Sigmoid colon (tissue), 4 donors: ENCODE results near the gene ZC2HC1B.

Experiments
- EP300 ChIP-seq, 4 donors: sonication (generic); formaldehyde crosslinking; IDR thresholded peaks; one replicate each; pipeline ENCODE4 v1.6.1; 2017; ENCODE audit warnings: antibody characterized with exemption in 4 of 4
- POLR2A ChIP-seq, 2 donors: fragments of 450-650 bp; IDR thresholded peaks; one replicate each; pipeline ENCODE4 v1.6.1; 2016; ENCODE audit warnings: antibody characterized with exemption in 2 of 2, mild to moderate bottlenecking in 2 of 2, moderate library complexity in 2 of 2
- POLR2AphosphoS5 ChIP-seq, 4 donors: sonication (generic); formaldehyde crosslinking; IDR thresholded peaks; one replicate each; pipeline ENCODE4 v1.6.1; 2017; ENCODE audit warnings: antibody characterized with exemption in 4 of 4
- TF ChIP-seq, protein P1 (sequence below), 4 experiments: fragments of 450-650 bp in 3 of 4; fragments of 200-600 bp in 1 of 4; IDR thresholded peaks; one replicate each; pipeline ENCODE4 v1.5.1; 2016 to 2019; ENCODE audit warnings: antibody characterized with exemption in 4 of 4, mild to moderate bottlenecking in 3 of 4, moderate library complexity in 2 of 4

DNA sequence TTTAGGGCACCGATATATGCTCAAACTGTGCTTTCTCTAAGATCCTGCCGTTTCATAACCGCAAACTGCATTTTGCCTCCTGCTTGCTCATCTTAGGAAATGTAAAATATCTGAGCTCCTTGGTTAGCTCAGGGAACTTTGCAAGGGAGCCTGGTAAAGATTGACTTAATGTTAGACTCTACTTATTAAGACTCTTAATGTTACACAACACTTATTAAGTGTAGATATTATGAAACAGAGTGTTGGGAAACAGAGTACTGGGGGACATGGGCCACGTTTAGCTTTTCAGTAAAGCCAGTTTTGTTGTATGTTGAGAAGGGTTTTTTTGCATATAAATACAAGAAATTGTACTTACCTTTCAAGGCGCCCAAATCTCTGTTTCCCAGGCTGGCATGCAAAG is 19.2 kb upstream of the ZC2HC1B start:
- TF ChIP-seq POLR2AphosphoS5 (IDR thresholded peaks at IDR 0.05), result no peak
- TF ChIP-seq, protein P1, sequence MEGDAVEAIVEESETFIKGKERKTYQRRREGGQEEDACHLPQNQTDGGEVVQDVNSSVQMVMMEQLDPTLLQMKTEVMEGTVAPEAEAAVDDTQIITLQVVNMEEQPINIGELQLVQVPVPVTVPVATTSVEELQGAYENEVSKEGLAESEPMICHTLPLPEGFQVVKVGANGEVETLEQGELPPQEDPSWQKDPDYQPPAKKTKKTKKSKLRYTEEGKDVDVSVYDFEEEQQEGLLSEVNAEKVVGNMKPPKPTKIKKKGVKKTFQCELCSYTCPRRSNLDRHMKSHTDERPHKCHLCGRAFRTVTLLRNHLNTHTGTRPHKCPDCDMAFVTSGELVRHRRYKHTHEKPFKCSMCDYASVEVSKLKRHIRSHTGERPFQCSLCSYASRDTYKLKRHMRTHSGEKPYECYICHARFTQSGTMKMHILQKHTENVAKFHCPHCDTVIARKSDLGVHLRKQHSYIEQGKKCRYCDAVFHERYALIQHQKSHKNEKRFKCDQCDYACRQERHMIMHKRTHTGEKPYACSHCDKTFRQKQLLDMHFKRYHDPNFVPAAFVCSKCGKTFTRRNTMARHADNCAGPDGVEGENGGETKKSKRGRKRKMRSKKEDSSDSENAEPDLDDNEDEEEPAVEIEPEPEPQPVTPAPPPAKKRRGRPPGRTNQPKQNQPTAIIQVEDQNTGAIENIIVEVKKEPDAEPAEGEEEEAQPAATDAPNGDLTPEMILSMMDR (IDR thresholded peaks at IDR 0.05), result no peak
- no peak for TF ChIP-seq POLR2A (IDR thresholded peaks at IDR 0.05)
- TF ChIP-seq EP300 (IDR thresholded peaks at IDR 0.05), result no peak
